Myometrial cell (primary cell): ENCODE measurements around the gene UBXN7. TPM values are rescaled to one million over a fixed set of nuclear protein-coding genes. Genes with fewer than 3 reads are reported as not detected.

ENCODE experiments used
- total RNA-seq: library from RNA; depleted of rRNA; stranded (reverse); fragments of >200 nt; gene quantifications from 2 replicates; pipeline ENCODE4 v1.2.3, GENCODE V29; 2015

The UBXN7 gene, protein sequence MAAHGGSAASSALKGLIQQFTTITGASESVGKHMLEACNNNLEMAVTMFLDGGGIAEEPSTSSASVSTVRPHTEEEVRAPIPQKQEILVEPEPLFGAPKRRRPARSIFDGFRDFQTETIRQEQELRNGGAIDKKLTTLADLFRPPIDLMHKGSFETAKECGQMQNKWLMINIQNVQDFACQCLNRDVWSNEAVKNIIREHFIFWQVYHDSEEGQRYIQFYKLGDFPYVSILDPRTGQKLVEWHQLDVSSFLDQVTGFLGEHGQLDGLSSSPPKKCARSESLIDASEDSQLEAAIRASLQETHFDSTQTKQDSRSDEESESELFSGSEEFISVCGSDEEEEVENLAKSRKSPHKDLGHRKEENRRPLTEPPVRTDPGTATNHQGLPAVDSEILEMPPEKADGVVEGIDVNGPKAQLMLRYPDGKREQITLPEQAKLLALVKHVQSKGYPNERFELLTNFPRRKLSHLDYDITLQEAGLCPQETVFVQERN
- total RNA-seq = 5.8 and 9.6 TPM in 2 replicates

GRCh38 chr3:196432137-196432879 is at the start of gene UBXN7:
UBXN7 (minus strand) TSS chr3:196432427; CDS start chr3:196432399, 28 bp downstream.

GRCh38 chr3:196317687-196318467 is 114.3 kb downstream of the UBXN7 start, which contains the start of gene DYNLT2B:
DYNLT2B (minus strand) TSS chr3:196318240; CDS start chr3:196318152, 88 bp downstream.

Other genes starting within 250 kb of the UBXN7 start
- gene ZDHHC19, start 221.0 kb downstream of the UBXN7 start, total RNA-seq = not detected in 2 replicates
- not detected in 2 replicates for gene SLC51A, start 215.9 kb downstream of the UBXN7 start, total RNA-seq
- gene PCYT1A, start 144.7 kb downstream of the UBXN7 start, total RNA-seq = 84.5 and 114 TPM in 2 replicates
- 12.6 and 30.8 TPM in 2 replicates for gene DYNLT2B, start 114.2 kb downstream of the UBXN7 start, total RNA-seq
- gene TM4SF19, start 94.0 kb downstream of the UBXN7 start, total RNA-seq = 1.7 and 4.1 TPM in 2 replicates
- gene RNF168, start 71.3 kb upstream of the UBXN7 start, total RNA-seq = 9.8 and 13.3 TPM in 2 replicates
- not detected in 2 replicates for gene SMCO1, start 82.9 kb upstream of the UBXN7 start, total RNA-seq
- gene WDR53, start 136.1 kb upstream of the UBXN7 start, total RNA-seq = 3.2 and 8.3 TPM in 2 replicates
- gene FBXO45, start 136.2 kb upstream of the UBXN7 start, total RNA-seq = 6.4 and 8.4 TPM in 2 replicates
- gene NRROS, start 207.3 kb upstream of the UBXN7 start, total RNA-seq = under 0.01 TPM in 1 of 2 replicates, not detected in the other